Coronary artery (tissue), 2 donors: ENCODE results near the gene LRRC17.

Experiments
- DNase-seq: peaks from one replicate; pipeline ENCODE4 v3.0.0-alpha.2; 2017; ENCODE audit warnings: low spot score
- H3K27ac ChIP-seq, 2 donors: fragments of 200-600 bp; sonication (generic); one replicate each; pipeline ENCODE4 v1.5.1; 2016 to 2019
- H3K4me3 ChIP-seq: fragments of 200-600 bp; sonication (generic); 2 replicates; pipeline ENCODE4 v1.5.1; 2016; ENCODE audit warnings: mild to moderate bottlenecking, moderate library complexity
- TF ChIP-seq, protein P1 (sequence below): fragments of 200-600 bp; sonication (generic); IDR thresholded peaks from one replicate; pipeline ENCODE4 v1.5.1; 2019; ENCODE audit warnings: antibody characterized with exemption

LRRC17 gene

DNA sequence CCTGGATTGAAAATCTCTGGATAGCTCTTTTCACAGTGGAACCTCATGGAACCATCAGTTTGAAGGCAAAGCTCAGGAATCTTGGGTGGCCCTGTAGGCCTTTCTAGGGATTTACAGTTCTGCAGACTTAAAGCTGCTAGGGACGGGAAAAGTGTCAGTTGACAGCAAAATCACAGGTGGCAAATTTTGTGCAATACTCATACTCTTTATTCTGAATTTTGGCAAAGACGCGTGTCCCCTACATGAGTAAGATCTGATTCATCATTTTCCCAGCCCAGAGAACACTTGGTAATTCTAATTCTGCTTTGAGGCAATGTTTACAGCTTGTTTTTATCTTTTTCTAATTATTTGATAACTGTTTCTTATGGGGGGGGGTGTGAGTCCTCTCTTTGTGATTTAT lies 3.6 kb downstream of the LRRC17 start:
- TF ChIP-seq, protein P1, sequence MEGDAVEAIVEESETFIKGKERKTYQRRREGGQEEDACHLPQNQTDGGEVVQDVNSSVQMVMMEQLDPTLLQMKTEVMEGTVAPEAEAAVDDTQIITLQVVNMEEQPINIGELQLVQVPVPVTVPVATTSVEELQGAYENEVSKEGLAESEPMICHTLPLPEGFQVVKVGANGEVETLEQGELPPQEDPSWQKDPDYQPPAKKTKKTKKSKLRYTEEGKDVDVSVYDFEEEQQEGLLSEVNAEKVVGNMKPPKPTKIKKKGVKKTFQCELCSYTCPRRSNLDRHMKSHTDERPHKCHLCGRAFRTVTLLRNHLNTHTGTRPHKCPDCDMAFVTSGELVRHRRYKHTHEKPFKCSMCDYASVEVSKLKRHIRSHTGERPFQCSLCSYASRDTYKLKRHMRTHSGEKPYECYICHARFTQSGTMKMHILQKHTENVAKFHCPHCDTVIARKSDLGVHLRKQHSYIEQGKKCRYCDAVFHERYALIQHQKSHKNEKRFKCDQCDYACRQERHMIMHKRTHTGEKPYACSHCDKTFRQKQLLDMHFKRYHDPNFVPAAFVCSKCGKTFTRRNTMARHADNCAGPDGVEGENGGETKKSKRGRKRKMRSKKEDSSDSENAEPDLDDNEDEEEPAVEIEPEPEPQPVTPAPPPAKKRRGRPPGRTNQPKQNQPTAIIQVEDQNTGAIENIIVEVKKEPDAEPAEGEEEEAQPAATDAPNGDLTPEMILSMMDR = no peak
- Histone ChIP-seq H3K4me3 (no peak overlapping the region), H3K27ac (peak overlapping the region; percentile 52 to 57)
- DNase-seq = no peak

DNA sequence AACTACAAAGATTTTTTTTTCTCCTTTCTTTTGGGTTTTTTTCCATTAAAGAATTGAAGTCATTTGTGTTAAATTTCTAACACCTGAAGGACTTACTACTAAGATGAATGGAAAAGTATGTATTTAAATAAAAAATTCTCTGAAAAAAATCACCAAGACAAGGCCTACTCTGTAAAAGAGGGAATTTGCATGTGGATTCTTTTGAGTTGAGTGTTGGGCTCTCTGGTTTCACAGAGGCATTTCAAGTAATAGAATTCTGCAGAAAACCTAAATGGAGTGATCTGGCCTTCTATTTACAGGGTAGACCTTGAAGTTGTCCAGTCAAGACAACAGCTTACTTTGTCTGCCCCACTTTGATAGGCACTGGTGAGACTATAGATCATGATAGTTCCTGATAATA lies 4.1 kb downstream of the LRRC17 start:
- TF ChIP-seq, protein P1 = no peak
- DNase-seq = no peak
- peak overlapping the region in 1 of 2 donors; percentile 52 for H3K27ac ChIP-seq
- no peak overlapping the region for H3K4me3 ChIP-seq

DNA sequence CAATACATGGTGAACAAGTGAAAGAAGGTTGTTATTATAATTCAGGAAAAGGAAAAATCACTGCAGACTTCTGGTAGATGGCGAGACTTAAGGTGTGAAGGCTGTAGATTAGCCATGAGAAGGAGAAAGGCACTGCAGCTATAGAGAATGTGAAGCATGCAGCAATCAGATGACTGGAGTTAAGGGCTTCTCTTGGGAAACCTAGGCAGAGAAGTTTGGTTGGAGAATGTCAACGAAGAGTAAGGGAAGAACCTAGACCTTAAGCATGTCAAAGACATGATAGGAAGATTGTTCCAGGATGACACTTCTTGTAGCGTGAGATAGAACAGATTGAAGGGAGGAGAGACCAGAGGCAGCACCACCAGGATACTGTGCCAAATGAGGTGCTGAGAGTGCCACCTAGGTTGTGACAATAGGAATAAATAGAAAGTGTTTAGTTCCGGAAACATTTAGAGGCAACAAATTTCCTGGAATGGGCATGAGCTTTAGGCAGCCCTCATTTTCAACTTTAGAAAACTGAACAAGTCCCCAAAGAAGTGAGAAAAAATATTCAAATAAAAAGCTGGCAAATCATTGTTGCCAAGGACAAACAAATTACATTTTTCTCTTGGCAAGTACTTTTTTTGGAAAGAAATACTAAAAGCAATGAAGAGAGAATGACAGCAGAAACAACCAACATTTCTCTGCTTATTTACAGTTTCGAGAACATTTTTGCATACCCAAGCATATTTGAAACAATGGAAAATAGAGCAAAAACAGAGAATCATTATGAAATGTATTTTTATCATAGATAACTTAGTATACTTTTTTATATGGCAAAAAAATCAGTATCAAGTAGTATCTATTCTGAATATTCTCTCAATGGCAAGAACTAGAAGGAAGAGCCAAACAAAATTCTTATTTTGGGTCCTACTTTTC lies 4.9 kb downstream of the LRRC17 start:
- no peak for DNase-seq
- H3K27ac ChIP-seq = peak overlapping the region; percentile 15 to 52
- TF ChIP-seq, protein P1 = no peak
- no peak overlapping the region for H3K4me3 ChIP-seq

DNA sequence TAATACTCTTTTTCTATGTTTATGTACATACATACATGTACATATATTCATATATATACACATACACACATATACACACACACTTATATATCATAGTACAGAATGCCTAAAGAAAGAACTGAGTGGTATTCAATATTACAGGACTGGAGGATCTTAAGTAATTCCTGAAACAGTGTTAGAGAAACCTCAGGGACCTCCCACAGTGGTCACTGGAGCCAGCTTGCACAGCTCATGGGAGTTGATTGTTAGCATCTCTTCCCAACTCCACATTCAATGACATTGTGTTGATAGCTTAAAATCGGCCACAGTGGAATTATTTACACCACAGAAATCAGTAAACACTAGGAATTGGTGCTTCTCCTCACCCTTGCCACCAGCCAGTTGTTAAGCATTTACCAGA lies 6.0 kb downstream of the LRRC17 start:
- H3K27ac ChIP-seq = no peak overlapping the region
- no peak overlapping the region for H3K4me3 ChIP-seq
- no peak for DNase-seq
- TF ChIP-seq, protein P1 = no peak

DNA sequence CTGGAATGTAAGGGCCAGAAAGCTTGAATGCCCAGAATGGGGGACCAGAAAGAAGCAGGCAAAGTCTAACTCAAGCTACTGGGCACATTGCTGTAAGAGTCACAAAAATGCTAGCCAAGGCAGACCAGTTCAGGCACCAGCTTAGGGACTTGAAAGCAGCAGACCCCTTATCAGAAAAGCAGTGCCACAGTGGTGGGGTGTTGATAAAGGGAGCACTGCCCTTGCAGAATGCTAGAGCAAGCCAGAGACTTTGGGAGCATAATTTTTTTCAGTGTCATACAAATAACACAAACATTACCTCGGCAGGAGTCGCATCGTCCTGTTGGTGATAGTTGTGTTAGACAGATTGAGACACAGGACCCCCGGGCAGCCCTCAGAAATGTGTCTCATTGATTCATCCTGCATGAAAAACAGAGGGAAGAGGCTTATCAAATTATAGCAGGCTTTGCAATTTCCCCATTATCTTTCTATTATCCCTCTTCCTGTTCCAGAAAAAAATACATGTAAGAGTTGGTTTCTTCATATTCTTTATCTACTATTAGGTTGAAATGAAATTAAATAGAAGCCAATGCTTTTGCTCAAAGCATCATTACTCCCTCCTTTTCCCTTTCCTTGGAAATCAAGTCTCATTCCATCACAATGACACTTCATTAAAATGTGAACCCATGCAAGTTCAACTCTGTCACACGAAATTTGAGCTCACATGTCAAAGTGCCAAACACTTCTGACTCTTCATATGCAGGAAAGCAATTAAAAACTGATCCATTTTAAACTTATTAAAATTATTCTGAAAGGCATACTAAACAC lies 13.4 kb downstream of the LRRC17 start:
- TF ChIP-seq, protein P1 = no peak
- no peak for DNase-seq
- H3K4me3 ChIP-seq = no peak overlapping the region
- peak overlapping the region in 1 of 2 donors; percentile 25 for H3K27ac ChIP-seq

DNA sequence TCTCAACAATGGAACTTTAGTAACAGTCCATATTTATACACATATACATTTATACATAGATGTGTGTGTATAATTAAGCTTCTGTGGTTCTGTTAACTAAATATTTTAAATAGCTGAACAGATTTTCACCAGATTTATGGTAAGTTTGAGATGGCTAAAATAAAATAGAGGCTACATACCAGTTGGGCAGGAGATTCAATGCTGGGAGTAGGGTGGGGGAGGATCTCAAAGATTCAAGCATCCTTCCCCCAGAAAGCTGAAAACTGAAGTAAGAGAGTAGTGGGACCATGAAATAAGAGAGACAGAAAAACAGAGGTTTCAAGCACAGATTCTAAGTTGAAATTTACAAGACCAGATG lies 14.0 kb downstream of the LRRC17 start:
- Histone ChIP-seq H3K27ac (peak overlapping the region in 1 of 2 donors; percentile 25), H3K4me3 (no peak overlapping the region)
- TF ChIP-seq, protein P1 = no peak
- DNase-seq = no peak
